Activated CD4-positive, alpha-beta memory T cell treated with anti-CD3 and anti-CD28 coated beads for 36 hours (primary cell): ENCODE data around the gene GNAL. TPM values are rescaled to one million over a fixed set of nuclear protein-coding genes. Genes with fewer than 3 reads are reported as not detected.
"Not testable (repeated sequence)": the region's sequence is repeated elsewhere in the genome, so short reads cannot be mapped to it uniquely, and the experiment has no call there.

Experiments
- CTCF ChIA-PET: fragments of 350-600 bp; sonication (Branson Sonifier 250); formaldehyde crosslinking; loops from one replicate; lab custom pipeline; 2021; ENCODE audit warnings: antibody characterized with exemption, inconsistent platforms; lab: Charles Lee
- POLR2A ChIA-PET: fragments of 350-600 bp; sonication (Branson Sonifier 250); formaldehyde crosslinking; loops from one replicate; lab custom pipeline; 2021; ENCODE audit warnings: antibody characterized with exemption; lab: Charles Lee
- DNase-seq: peaks from one replicate; pipeline ENCODE4 v3.0.0-alpha.2; 2020
- H3K27ac Mint-ChIP-seq: one replicate; pipeline ENCODE4 v1.8.0; 2021; ENCODE audit warnings: mixed read lengths
- H3K27me3 Mint-ChIP-seq: one replicate; pipeline ENCODE4 v1.8.0; 2021; ENCODE audit warnings: mixed read lengths
- H3K36me3 Mint-ChIP-seq: one replicate; pipeline ENCODE4 v1.8.0; 2021; ENCODE audit warnings: mixed read lengths
- H3K4me1 Mint-ChIP-seq: one replicate; pipeline ENCODE4 v1.8.0; 2021; ENCODE audit warnings: low read depth, mixed read lengths
- H3K4me3 Mint-ChIP-seq: one replicate; pipeline ENCODE4 v1.8.0; 2021; ENCODE audit warnings: mild to moderate bottlenecking, mixed read lengths
- H3K9me3 Mint-ChIP-seq: one replicate; pipeline ENCODE4 v1.8.0; 2021; ENCODE audit warnings: mixed read lengths
- intact Hi-C: fragments of 100-400 bp; cut with micrococcal nuclease; formaldehyde crosslinking; loops from one replicate; pipeline ENCODE4 v1.15.1; 2023
- microRNA-seq: library from miRNA; unstranded; fragments of <30 nt; microRNA quantifications from one replicate; pipeline ENCODE4 v1.2.0, GENCODE V29; 2022; ENCODE audit warnings: borderline number of aligned reads, borderline microRNAs expressed, borderline replicate concordance
- total RNA-seq, 2 experiments: library from RNA; stranded (reverse); gene quantifications; one replicate each; pipeline ENCODE4 v1.2.3, GENCODE V29; 2021

GNAL gene
- total RNA-seq, 2 experiments from 2014 or later = 0.12 TPM; not detected in 1

GRCh38 chr18:11909061-11909455 is 220.0 kb downstream of the GNAL start:
- intact Hi-C loops = loop anchor here (2.0 kb wide), 1 partner anchor 38 kb away; no protein-coding TSS in a partner anchor
- Mint-ChIP-seq H3K4me1 (peaks cover 19% of the 10 kb centered on the region), H3K27ac (peak overlapping the region; percentile 80), H3K4me3 (peak overlapping the region; percentile 77), H3K36me3 (peaks cover 9% of the 10 kb centered on the region), H3K27me3 (no peaks in the 10 kb centered on the region), H3K9me3 (no peaks in the 10 kb centered on the region)
- CTCF ChIA-PET = interaction anchor here (1.0 to 1.9 kb wide), 3 partner anchors 28 to 130 kb away, joined by 3 to 7 read pairs (median 5); no protein-coding TSS in a partner anchor
- no peak for DNase-seq
- POLR2A ChIA-PET = interaction anchor here (0.7 to 1.6 kb wide), 3 partner anchors 44 to 72 kb away, joined by 3 to 8 read pairs (median 3); partner anchors contain the start of gene IMPA2

GRCh38 chr18:11909591-11910026 is 220.5 kb downstream of the GNAL start:
- no peaks in the 10 kb centered on the region for H3K9me3 Mint-ChIP-seq
- DNase-seq = no peak
- CTCF ChIA-PET = interaction anchor here (0.6 to 1.9 kb wide), 3 partner anchors 27 to 176 kb away, joined by 3 to 7 read pairs (median 5); no protein-coding TSS in a partner anchor
- peaks cover 9% of the 10 kb centered on the region for H3K36me3 Mint-ChIP-seq
- peak overlapping the region; percentile 80 for H3K27ac Mint-ChIP-seq
- intact Hi-C loops = loop anchor here (2.0 kb wide), 1 partner anchor 37 kb away; no protein-coding TSS in a partner anchor
- peak overlapping the region; percentile 77 for H3K4me3 Mint-ChIP-seq
- peaks cover 19% of the 10 kb centered on the region for H3K4me1 Mint-ChIP-seq
- POLR2A ChIA-PET = interaction anchor here (0.7 to 1.0 kb wide), 2 partner anchors 45 to 59 kb away, joined by 3 read pairs; no protein-coding TSS in a partner anchor
- no peaks in the 10 kb centered on the region for H3K27me3 Mint-ChIP-seq

- H3K36me3 Mint-ChIP-seq, H3K27ac Mint-ChIP-seq, CTCF ChIA-PET, H3K27me3 Mint-ChIP-seq, H3K4me1 Mint-ChIP-seq, POLR2A ChIA-PET, DNase-seq, H3K4me3 Mint-ChIP-seq, intact Hi-C loops, H3K9me3 Mint-ChIP-seq: not testable (repeated sequence)
Observed at GRCh38 chr18:11916880-11917279, 227.8 kb downstream of the GNAL start.

- H3K4me3 Mint-ChIP-seq, H3K36me3 Mint-ChIP-seq, intact Hi-C loops, H3K27ac Mint-ChIP-seq, CTCF ChIA-PET, H3K9me3 Mint-ChIP-seq, POLR2A ChIA-PET, DNase-seq, H3K27me3 Mint-ChIP-seq: not testable (repeated sequence)
- peaks cover 10% of the 10 kb centered on the region for H3K4me1 Mint-ChIP-seq
Observed at GRCh38 chr18:11919522-11919921, 230.5 kb downstream of the GNAL start.

GRCh38 chr18:11923450-11923849 is 234.4 kb downstream of the GNAL start:
- POLR2A ChIA-PET = no interaction called here
- intact Hi-C loops = no loop called here
- CTCF ChIA-PET = interaction anchor here (1.7 kb wide), 1 partner anchor 15 kb away, joined by 5 read pairs; no protein-coding TSS in a partner anchor
- Mint-ChIP-seq H3K9me3 (no peaks in the 10 kb centered on the region), H3K27me3 (peaks cover 2% of the 10 kb centered on the region), H3K4me3 (no peak overlapping the region), H3K4me1 (peaks cover 10% of the 10 kb centered on the region), H3K27ac (no peak overlapping the region), H3K36me3 (no peaks in the 10 kb centered on the region)
- no peak for DNase-seq

- no peak for DNase-seq
Observed at GRCh38 chr18:11925800-11926481, 236.9 kb downstream of the GNAL start.

GRCh38 chr18:11927497-11927896 is 238.4 kb downstream of the GNAL start:
- Mint-ChIP-seq H3K27me3 (peaks cover 3% of the 10 kb centered on the region), H3K4me1 (peaks cover 3% of the 10 kb centered on the region), H3K4me3 (no peak overlapping the region), H3K36me3 (no peaks in the 10 kb centered on the region), H3K9me3 (no peaks in the 10 kb centered on the region), H3K27ac (no peak overlapping the region)
- DNase-seq = no peak
- ChIA-PET CTCF (interaction anchor here (0.9 to 1.6 kb wide), 3 partner anchors 10 to 68 kb away, joined by 3 to 6 read pairs (median 3); no protein-coding TSS in a partner anchor), POLR2A (interaction anchor here (0.6 kb wide), 1 partner anchor 88 kb away, joined by 3 read pairs; no protein-coding TSS in a partner anchor)
- intact Hi-C loops = no loop called here

More at GRCh38 chr18:11925800-11926481, 236.9 kb downstream of the GNAL start:
- H3K9me3 Mint-ChIP-seq = no peaks in the 10 kb centered on the region
- peaks cover 3% of the 10 kb centered on the region for H3K27me3 Mint-ChIP-seq
- no peak overlapping the region for H3K27ac Mint-ChIP-seq
- no peaks in the 10 kb centered on the region for H3K36me3 Mint-ChIP-seq
- H3K4me1 Mint-ChIP-seq = peaks cover 10% of the 10 kb centered on the region
- POLR2A ChIA-PET = no interaction called here
- no peak overlapping the region for H3K4me3 Mint-ChIP-seq
- intact Hi-C loops = no loop called here
- CTCF ChIA-PET = no interaction called here

GRCh38 chr18:11932393-11932792 is 243.3 kb downstream of the GNAL start:
- Mint-ChIP-seq H3K9me3 (no peaks in the 10 kb centered on the region), H3K4me3 (no peak overlapping the region), H3K4me1 (no peaks in the 10 kb centered on the region), H3K27me3 (peaks cover 3% of the 10 kb centered on the region), H3K36me3 (no peaks in the 10 kb centered on the region), H3K27ac (no peak overlapping the region)
- ChIA-PET POLR2A (interaction anchor here (0.6 kb wide), 1 partner anchor 22 kb away, joined by 4 read pairs; no protein-coding TSS in a partner anchor), CTCF (interaction anchor here (2.8 to 2.9 kb wide), 2 partner anchors 64 to 107 kb away, joined by 15 to 17 read pairs; no protein-coding TSS in a partner anchor)
- DNase-seq = no peak
- intact Hi-C loops = no loop called here

Small RNAs within 50 kb of the gene (microRNA-seq; reads per million reads assigned to microRNA genes)
- not detected for gene MIR7153

Other genes with a start within 250 kb of the GNAL start
- not detected for gene SLC35G4, start 79.7 kb upstream of the GNAL start, total RNA-seq
- 10 to 100 TPM; 21.2 to 22.0 TPM for gene CHMP1B, start 162.1 kb downstream of the GNAL start, total RNA-seq
- 10 to 100 TPM; 34.0 to 35.4 TPM for gene MPPE1, start 219.1 kb downstream of the GNAL start, total RNA-seq